Muscle layer of duodenum (tissue), 2 donors: Measurements from ENCODE around the gene NUFIP2.
"Not testable (repeated sequence)": the region's sequence is repeated elsewhere in the genome, so short reads cannot be mapped to it uniquely, and the experiment has no call there.

Experiments used
- H3K27ac ChIP-seq: one replicate; pipeline ENCODE4 v1.7.0; 2013; ENCODE audit warnings: mild to moderate bottlenecking, low read length
- H3K27me3 ChIP-seq: one replicate; pipeline ENCODE4 v1.7.0; 2013; ENCODE audit warnings: low read depth, mild to moderate bottlenecking, control low read depth, low read length
- H3K36me3 ChIP-seq, 2 donors: one replicate each; pipeline ENCODE4 v1.7.0; 2013; ENCODE audit warnings: low read length in 2 of 2, control low read depth in 1 of 2, mild to moderate bottlenecking in 1 of 2; ENCODE audit not compliant: insufficient read depth in 2 of 2, control insufficient read depth in 1 of 2
- H3K4me1 ChIP-seq, 2 donors: one replicate each; pipeline ENCODE4 v1.7.0; 2013; ENCODE audit warnings: low read length in 2 of 2, mild to moderate bottlenecking in 2 of 2, control low read depth in 1 of 2, moderate library complexity in 1 of 2; ENCODE audit not compliant: insufficient read depth in 2 of 2, control insufficient read depth in 1 of 2
- H3K4me3 ChIP-seq, 2 donors: one replicate each; pipeline ENCODE4 v1.7.0; 2013; ENCODE audit warnings: low read length in 2 of 2, low read depth in 1 of 2, mild to moderate bottlenecking in 1 of 2
- H3K9me3 ChIP-seq, 2 donors: one replicate each; pipeline ENCODE4 v1.7.0; 2013; ENCODE audit warnings: low read length in 2 of 2, control low read depth in 1 of 2, mild to moderate bottlenecking in 1 of 2; ENCODE audit not compliant: control insufficient read depth in 1 of 2
- donor health status: healthy.

The NUFIP2 gene

GRCh38 chr17:29278692-29279091 is 15.3 kb downstream of the NUFIP2 start:
- H3K36me3 ChIP-seq = peaks cover 16 to 21% of the 10 kb centered on the region in 2 donors
- no peaks in the 10 kb centered on the region for H3K9me3 ChIP-seq
- no peak overlapping the region for H3K27ac ChIP-seq
- H3K27me3 ChIP-seq = no peaks in the 10 kb centered on the region
- no peak overlapping the region for H3K4me3 ChIP-seq
- peaks cover 7 to 46% of the 10 kb centered on the region in 2 donors for H3K4me1 ChIP-seq

- H3K4me1 ChIP-seq = peaks cover 7 to 27% of the 10 kb centered on the region in 2 donors
- H3K36me3 ChIP-seq = peaks cover 7 to 15% of the 10 kb centered on the region in 2 donors
- no peak overlapping the region for H3K27ac ChIP-seq
- no peaks in the 10 kb centered on the region for H3K9me3 ChIP-seq
- H3K27me3 ChIP-seq = no peaks in the 10 kb centered on the region
- H3K4me3 ChIP-seq = no peak overlapping the region
Observed at GRCh38 chr17:29273924-29274323, 20.0 kb downstream of the NUFIP2 start.

GRCh38 chr17:29271980-29272379 is 22.0 kb downstream of the NUFIP2 start:
- H3K27ac ChIP-seq, H3K27me3 ChIP-seq, H3K4me3 ChIP-seq, H3K9me3 ChIP-seq: not testable (repeated sequence)
- H3K4me1 ChIP-seq = peaks cover 7 to 19% of the 10 kb centered on the region in 2 donors
- H3K36me3 ChIP-seq = peaks cover 7 to 17% of the 10 kb centered on the region in 2 donors

DNA sequence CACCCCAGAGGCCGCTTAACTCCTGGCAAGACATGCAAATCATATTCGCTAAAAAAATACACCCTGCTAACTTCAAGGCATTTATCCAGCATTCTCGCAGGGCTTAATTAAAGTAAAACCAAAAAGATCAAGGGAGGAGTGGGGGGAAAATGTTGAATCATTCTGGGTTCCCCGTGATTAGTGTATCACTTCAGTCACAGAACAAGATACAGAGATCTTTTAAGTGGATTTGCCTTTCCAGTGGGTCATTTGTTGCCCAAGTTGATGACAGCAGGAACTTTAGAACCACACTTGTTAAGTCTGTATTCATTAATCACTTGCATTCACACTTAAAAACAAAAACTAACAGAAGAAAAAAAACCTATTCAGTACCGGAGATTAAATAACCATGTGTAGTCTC is 30.0 kb downstream of the NUFIP2 start:
- Histone ChIP-seq H3K9me3 (no peaks in the 10 kb centered on the region), H3K36me3 (peaks cover 30 to 37% of the 10 kb centered on the region in 2 donors), H3K27me3 (no peaks in the 10 kb centered on the region), H3K4me1 (no peaks in the 10 kb centered on the region), H3K27ac (no peak overlapping the region), H3K4me3 (no peak overlapping the region)

DNA sequence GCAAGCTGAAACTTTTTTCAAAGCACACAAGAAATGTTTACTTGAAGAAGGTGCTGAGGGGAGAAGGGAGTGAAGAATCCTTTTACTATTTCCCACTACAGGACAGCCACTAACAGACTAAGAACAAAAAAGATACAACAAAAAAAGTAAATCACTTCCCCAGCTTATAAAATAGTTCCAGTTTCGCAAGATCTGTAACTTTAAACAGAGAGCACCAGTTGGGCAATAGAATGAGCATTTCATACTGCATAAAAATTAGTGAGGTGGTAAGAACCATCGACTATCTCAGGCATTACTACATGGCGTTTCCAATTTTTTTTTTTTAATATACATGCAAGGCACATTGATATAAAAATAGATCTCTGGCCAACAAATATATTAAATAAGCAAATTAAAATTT is 36.2 kb downstream of the NUFIP2 start:
- no peak overlapping the region for H3K4me3 ChIP-seq
- no peaks in the 10 kb centered on the region for H3K9me3 ChIP-seq
- peak overlapping the region; percentile 36 for H3K27ac ChIP-seq
- H3K27me3 ChIP-seq = no peaks in the 10 kb centered on the region
- H3K36me3 ChIP-seq = peaks cover 11 to 14% of the 10 kb centered on the region in 2 donors
- H3K4me1 ChIP-seq = peaks cover 15% of the 10 kb centered on the region in 2 donors

DNA sequence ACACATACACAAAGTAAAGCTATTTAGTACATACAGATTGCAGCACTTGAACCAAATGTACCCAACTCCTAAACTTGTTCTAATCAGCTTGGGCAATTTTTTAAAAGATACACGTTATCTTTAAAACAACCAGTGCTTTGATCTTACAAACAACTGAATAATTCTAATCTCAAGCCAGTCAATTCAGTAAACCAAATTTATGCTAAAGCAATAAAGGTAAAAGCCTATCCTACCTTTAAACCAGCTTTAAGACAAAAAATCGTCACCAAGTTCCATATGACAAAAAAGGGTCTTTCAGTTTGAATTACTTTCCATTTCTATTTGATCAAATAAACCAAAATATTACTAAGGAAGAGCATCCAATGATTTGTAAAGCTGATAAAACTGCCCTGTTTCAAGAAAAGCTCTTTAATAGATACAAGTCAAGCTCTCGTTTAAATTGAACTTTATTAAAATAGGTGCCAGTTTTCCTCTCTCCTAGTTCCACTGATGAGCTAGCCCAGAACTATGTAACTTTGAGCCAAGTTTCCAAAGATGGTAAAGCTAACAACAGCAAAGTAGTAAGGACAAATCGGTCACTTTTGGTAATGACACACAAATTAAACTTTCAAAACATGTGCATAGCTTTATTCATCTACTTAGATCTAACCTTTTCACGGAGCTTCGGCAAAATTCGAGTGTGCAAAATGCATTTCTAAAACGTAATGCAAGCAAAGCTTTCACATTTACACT is 37.0 kb downstream of the NUFIP2 start:
- H3K27me3 ChIP-seq = no peaks in the 10 kb centered on the region
- H3K4me3 ChIP-seq = no peak overlapping the region
- peaks cover 15% of the 10 kb centered on the region in 2 donors for H3K4me1 ChIP-seq
- H3K9me3 ChIP-seq = no peaks in the 10 kb centered on the region
- peak overlapping the region; percentile 66 for H3K27ac ChIP-seq
- H3K36me3 ChIP-seq = peaks cover 11 to 14% of the 10 kb centered on the region in 2 donors

DNA sequence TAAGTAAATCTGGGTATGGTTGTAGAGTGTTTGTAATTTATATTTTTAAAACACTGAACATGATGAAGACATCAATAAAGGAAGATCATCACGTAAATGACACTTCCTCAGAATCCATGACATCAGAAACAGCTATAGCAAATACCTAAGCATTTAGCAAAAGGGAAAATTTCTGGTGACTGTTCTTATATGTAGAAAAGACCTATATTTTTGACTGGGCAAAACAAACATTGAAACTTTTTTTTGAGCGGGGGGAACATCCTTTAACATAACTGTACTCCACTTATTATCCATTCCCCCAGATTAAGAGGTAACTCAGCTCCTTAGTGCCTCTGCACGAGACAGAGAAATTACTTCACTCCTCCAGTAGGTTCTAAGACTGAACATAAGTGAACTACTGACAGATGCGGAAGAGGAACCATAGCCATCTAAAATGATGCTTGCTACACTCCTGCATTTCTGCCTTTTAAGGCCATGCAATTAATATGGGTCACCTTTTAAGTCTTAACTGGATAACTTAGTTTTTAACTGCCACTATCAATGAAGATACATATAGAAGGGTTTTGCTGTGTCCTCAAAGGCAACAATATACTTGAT is 37.9 kb downstream of the NUFIP2 start:
- Histone ChIP-seq H3K4me1 (peaks cover 15% of the 10 kb centered on the region in 2 donors), H3K27me3 (no peaks in the 10 kb centered on the region), H3K27ac (peak overlapping the region; percentile 66), H3K4me3 (no peak overlapping the region), H3K36me3 (peaks cover 11 to 14% of the 10 kb centered on the region in 2 donors), H3K9me3 (no peaks in the 10 kb centered on the region)

DNA sequence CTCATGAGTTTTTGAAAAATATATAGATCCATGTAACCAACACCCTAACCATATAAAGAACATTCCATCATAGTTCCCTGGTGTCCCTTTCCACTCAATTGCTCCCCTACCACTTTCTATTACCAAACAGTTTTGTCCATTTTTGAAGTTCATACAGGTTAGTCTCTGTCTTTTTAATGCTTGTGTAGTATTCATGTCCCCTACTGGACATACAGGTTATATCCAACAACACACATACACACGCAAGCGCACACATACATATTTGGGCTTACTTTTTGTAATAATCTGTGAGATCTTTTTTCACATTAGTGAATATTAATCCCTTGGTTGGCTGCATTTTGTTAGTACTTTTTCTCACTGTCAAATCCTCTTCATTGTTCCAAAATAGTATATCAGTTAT is 40.9 kb downstream of the NUFIP2 start:
- Histone ChIP-seq H3K27ac (no peak overlapping the region), H3K27me3 (no peaks in the 10 kb centered on the region), H3K36me3 (peaks cover 0 to 4% of the 10 kb centered on the region in 2 donors), H3K4me3 (no peak overlapping the region), H3K4me1 (peaks cover 8 to 12% of the 10 kb centered on the region in 2 donors), H3K9me3 (no peaks in the 10 kb centered on the region)

DNA sequence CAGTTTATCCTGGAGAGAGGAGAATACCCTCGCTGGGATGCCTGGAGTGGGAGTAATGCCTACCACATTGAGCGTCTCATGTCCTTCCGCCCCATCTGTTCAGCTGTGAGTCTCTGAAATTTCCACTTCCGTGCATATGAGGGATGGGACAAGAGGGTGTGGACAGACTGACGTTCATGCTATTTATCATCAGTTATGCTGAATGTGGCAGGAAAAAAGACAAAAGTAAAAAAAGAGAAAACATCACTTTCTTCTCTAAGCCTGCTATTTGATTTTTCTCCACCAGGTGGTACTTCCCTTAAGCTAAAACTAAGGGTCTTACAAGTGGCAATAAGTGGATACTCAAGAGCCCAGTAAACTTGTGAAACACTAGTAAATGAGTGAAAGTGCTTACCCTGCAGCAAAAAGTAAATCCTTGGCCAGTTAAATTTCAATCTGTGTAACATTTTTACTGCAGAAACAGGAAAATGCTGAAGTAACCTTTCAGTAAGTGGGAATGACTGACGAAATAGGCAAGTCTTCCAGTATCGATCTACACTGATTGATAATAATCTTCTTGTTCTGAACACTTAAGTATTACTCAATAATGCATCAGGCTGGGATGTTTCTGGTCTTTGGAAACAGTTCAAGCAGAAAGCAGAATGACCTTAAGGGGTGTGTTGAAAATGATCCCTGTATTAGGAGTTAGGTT is 41.7 kb downstream of the NUFIP2 start:
- H3K4me1 ChIP-seq = peaks cover under 1 to 8% of the 10 kb centered on the region in 2 donors
- H3K4me3 ChIP-seq = no peak overlapping the region
- H3K27me3 ChIP-seq = no peaks in the 10 kb centered on the region
- H3K27ac ChIP-seq = no peak overlapping the region
- peaks cover 0 to 4% of the 10 kb centered on the region in 2 donors for H3K36me3 ChIP-seq
- no peaks in the 10 kb centered on the region for H3K9me3 ChIP-seq

GRCh38 chr17:29251184-29251583 is 42.8 kb downstream of the NUFIP2 start:
- Histone ChIP-seq H3K9me3 (no peaks in the 10 kb centered on the region), H3K4me3 (no peak overlapping the region), H3K4me1 (peaks cover 0 to 3% of the 10 kb centered on the region in 2 donors), H3K27ac (no peak overlapping the region), H3K36me3 (peaks cover 0 to 4% of the 10 kb centered on the region in 2 donors), H3K27me3 (no peaks in the 10 kb centered on the region)

DNA sequence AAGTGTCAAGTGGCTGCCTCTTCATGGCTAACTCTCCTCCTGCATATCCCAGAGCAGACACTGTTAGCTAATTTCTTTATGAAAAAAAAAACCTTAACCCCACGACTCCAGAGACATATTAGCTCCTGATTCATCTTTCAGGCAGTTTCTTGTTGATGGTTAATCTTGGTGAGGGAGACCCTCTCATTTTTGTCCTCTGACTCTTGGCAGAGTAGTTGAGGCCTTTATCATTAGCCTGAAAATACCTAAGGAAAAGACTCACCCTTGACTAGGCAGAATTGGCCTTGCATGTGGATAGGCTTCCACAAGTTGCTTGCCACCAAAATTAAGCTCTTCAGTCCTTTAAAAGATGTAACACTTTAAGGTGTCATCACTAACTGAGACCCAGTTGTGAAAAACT is 43.3 kb downstream of the NUFIP2 start:
- Histone ChIP-seq H3K4me3 (no peak overlapping the region), H3K36me3 (peaks cover 0 to 4% of the 10 kb centered on the region in 2 donors), H3K27me3 (no peaks in the 10 kb centered on the region), H3K27ac (no peak overlapping the region), H3K9me3 (no peaks in the 10 kb centered on the region), H3K4me1 (no peaks in the 10 kb centered on the region)
